GM12878 (cell line): ENCODE results near the gene KRTAP4-7. TPM values are rescaled to one million over a fixed set of nuclear protein-coding genes. Genes with fewer than 3 reads are reported as not detected.

Experiments
- ATAC-seq: fragments of 200-7000 bp; cut with Tn5 transposase; 3 replicates; pipeline ENCODE4 v1.9.1; 2020; ENCODE audit warnings: mild to moderate bottlenecking, moderate library complexity
- BruUV-seq: library from RNA; stranded (reverse); fragments of 400-500 nt; replicated peaks from 2 replicates; lab custom pipeline; 2021; lab: Mats Ljungman, UMichigan
- CTCF ChIA-PET: fragments of 300-600 bp; sonication (Branson Sonifier 250); formaldehyde crosslinking; extraction: SDS; loops from one replicate; lab custom pipeline; 2021; ENCODE audit warnings: inconsistent platforms; lab: Yijun Ruan, JAX
- POLR2A ChIA-PET: fragments of 350-600 bp; formaldehyde crosslinking; extraction: SDS; loops from one replicate; lab custom pipeline; 2021; ENCODE audit warnings: inconsistent platforms; lab: Charles Lee
- RAD21 ChIA-PET: fragments of 300-600 bp; sonication (Branson Sonifier 250); formaldehyde crosslinking; loops from one replicate; lab custom pipeline; 2023; ENCODE audit warnings: antibody characterized with exemption; ENCODE audit not compliant: unreplicated experiment; lab: Charles Lee
- SMC1A ChIA-PET: fragments of 300-600 bp; sonication (Branson Sonifier 250); formaldehyde crosslinking; loops from one replicate; lab custom pipeline; 2023; ENCODE audit not compliant: unreplicated experiment, uncharacterized antibody; lab: Charles Lee
- DNase-seq: peaks from one replicate; pipeline ENCODE4 v3.0.0-alpha.2; 2011; ENCODE audit warnings: low read depth, low spot score
- FAIRE-seq: peaks from 3 replicates; lab custom pipeline; 2011; peaks lifted over from hg19 to GRCh38; lab: Jason Lieb, UNC
- H2AFZ ChIP-seq: 2 replicates; pipeline ENCODE4 v1.6.0; 2011; ENCODE audit warnings: low read depth, low read length, control low read depth; ENCODE audit not compliant: control insufficient read depth
- H3K27ac ChIP-seq: 2 replicates; pipeline ENCODE4 v1.5.1; 2011; ENCODE audit warnings: control low read depth; ENCODE audit not compliant: control insufficient read depth, insufficient read depth
- H3K27me3 ChIP-seq, 2 experiments: replicated peaks in 1 of 2; 2 replicates each; pipeline versions ENCODE4 v1.6.0 to v1.6.1; 2011; ENCODE audit warnings: low read length in 1 of 2; ENCODE audit not compliant: control insufficient read depth in 2 of 2, insufficient read depth in 2 of 2
- H3K36me3 ChIP-seq, 2 experiments: 2 replicates each; pipeline ENCODE4 v1.5.1; 2011; ENCODE audit warnings: low read length in 1 of 2; ENCODE audit not compliant: control insufficient read depth in 2 of 2, insufficient read depth in 2 of 2
- H3K4me1 ChIP-seq: 2 replicates; pipeline ENCODE4 v1.6.1; 2011; ENCODE audit warnings: mild to moderate bottlenecking, low read length, moderate library complexity, mixed read lengths; ENCODE audit not compliant: control insufficient read depth, insufficient read depth
- H3K4me2 ChIP-seq: 2 replicates; pipeline ENCODE4 v1.6.0; 2011; ENCODE audit warnings: control low read depth; ENCODE audit not compliant: control insufficient read depth, insufficient read depth
- H3K4me3 ChIP-seq: fragments of 200-600 bp; sonication (generic); 2 replicates; pipeline ENCODE4 v1.5.1; 2016
- H3K79me2 ChIP-seq: 2 replicates; pipeline ENCODE4 v1.6.0; 2011; ENCODE audit warnings: low read length; ENCODE audit not compliant: control insufficient read depth, insufficient read depth
- H3K9ac ChIP-seq: 2 replicates; pipeline ENCODE4 v1.8.0; 2011; ENCODE audit warnings: low read length, control low read depth, mixed read lengths; ENCODE audit not compliant: control insufficient read depth, insufficient read depth
- H3K9me3 ChIP-seq: replicated peaks from 3 replicates; pipeline ENCODE4 v1.5.1; 2011; ENCODE audit warnings: mild to moderate bottlenecking, low read length; ENCODE audit not compliant: control insufficient read depth, insufficient read depth
- H4K20me1 ChIP-seq: 2 replicates; pipeline ENCODE4 v1.6.0; 2011; ENCODE audit not compliant: control insufficient read depth, insufficient read depth
- FOXM1 ChIP-seq: IDR thresholded peaks from 2 replicates; pipeline ENCODE4 v1.6.1; 2012; ENCODE audit warnings: low read depth, mild to moderate bottlenecking, inconsistent platforms, low read length, moderate library complexity
- HDAC6 ChIP-seq: fragments of 200-600 bp; sonication (generic); IDR thresholded peaks from one replicate; pipeline ENCODE4 v1.8.0; 2017; ENCODE audit warnings: antibody characterized with exemption; ENCODE audit not compliant: unreplicated experiment
- IKZF1 ChIP-seq: fragments of 450-650 bp; conservative IDR thresholded peaks from 2 replicates; pipeline ENCODE4 v1.6.1; 2017; ENCODE audit warnings: antibody characterized with exemption, mild to moderate bottlenecking
- MYB ChIP-seq: fragments of 150-350 bp; IDR thresholded peaks from 2 replicates; pipeline ENCODE4 v1.6.1; 2014; ENCODE audit warnings: mild to moderate bottlenecking, low read depth, low read length, borderline replicate concordance
- NFYB ChIP-seq: IDR thresholded peaks from 2 replicates; pipeline ENCODE4 v1.6.1; 2011; ENCODE audit warnings: low read depth, mild to moderate bottlenecking, low read length, improper control_type of control experiment, moderate library complexity; ENCODE audit not compliant: insufficient read depth
- POLR2AphosphoS5 ChIP-seq: IDR thresholded peaks from 2 replicates; pipeline ENCODE4 v1.6.1; 2011; ENCODE audit warnings: mild to moderate bottlenecking, low read length, inconsistent platforms
- RAD51 ChIP-seq: fragments of 450-650 bp; IDR thresholded peaks from 2 replicates; pipeline ENCODE4 v1.6.1; 2016; ENCODE audit warnings: moderate library complexity, mild to moderate bottlenecking, inconsistent platforms
- REST ChIP-seq: IDR thresholded peaks from 2 replicates; pipeline ENCODE4 v1.6.1; 2012; ENCODE audit warnings: mild to moderate bottlenecking, low read depth, low read length
- SREBF2 ChIP-seq: IDR thresholded peaks from 2 replicates; pipeline ENCODE4 v1.6.1; 2012; ENCODE audit warnings: mild to moderate bottlenecking, low read length
- TCF12 ChIP-seq: IDR thresholded peaks from 2 replicates; pipeline ENCODE4 v1.6.1; 2011; ENCODE audit warnings: low read depth, mild to moderate bottlenecking, low read length
- ZBTB11 ChIP-seq: fragments of 450-650 bp; formaldehyde crosslinking; IDR thresholded peaks from 2 replicates; pipeline ENCODE4 v1.5.0; 2022; ENCODE audit warnings: mild to moderate bottlenecking, missing genetic modification characterization
- ZNF622 ChIP-seq: fragments of 450-650 bp; IDR thresholded peaks from 2 replicates; pipeline ENCODE4 v1.6.1; 2017; ENCODE audit warnings: mild to moderate bottlenecking, inconsistent platforms
- WGBS: methylation state at CpG from one replicate; pipeline ENCODE4 v1.1.6; 2016; ENCODE audit warnings: low lambda C conversion rate; ENCODE audit not compliant: insufficient replicate concordance, insufficient coverage; ENCODE audit errors: missing lambda C conversion rate; 5-methylcytosine and 5-hydroxymethylcytosine counted together
- in situ Hi-C: fragments of 300-500 bp; cut with MboI; formaldehyde crosslinking; loops from 9 replicates; pipeline ENCODE4 v1.14.3; 2018; ENCODE audit warnings: mixed read lengths
- intact Hi-C: fragments of 100-400 bp; cut with micrococcal nuclease; formaldehyde crosslinking; loops from one replicate; pipeline ENCODE4 v1.14.2; 2022; ENCODE audit not compliant: unreplicated experiment
- polyA plus RNA-seq, 11 experiments: library from polyadenylated mRNA; depleted of rRNA in 4 of 11; unstranded in 6 of 11; stranded (reverse) in 5 of 11; fragments of >200 nt; fragmentation: Nextera tagmentation in 4 of 11; fragmentation: Illumina TruSeq in 1 of 11; extraction: Ambion mirVana in 4 of 11; extraction: Trizol in 1 of 11; gene quantifications; 1 replicate in 1 of 11; 2 replicates in 10 of 11; pipeline versions ENCODE4 v1.2.1 to v1.2.3, GENCODE V29; 2011 to 2016; ENCODE audit warnings: inconsistent platforms in 2 of 11, missing spikeins in 2 of 11, low read depth in 1 of 11
- total RNA-seq, 4 experiments: library from RNA; depleted of rRNA in 3 of 4; stranded (reverse); fragments of >200 nt in 3 of 4; fragmentation: Illumina TruSeq in 1 of 4; extraction: Trizol in 1 of 4; gene quantifications; 2 replicates each; pipeline versions ENCODE4 v1.2.1 to v1.2.3, GENCODE V29; 2013 to 2021

Gene KRTAP4-7
- total and polyA plus RNA-seq, 10 of the 15 experiments (the other 5 are each of a cell fraction or from before 2014, with no cell fraction given), result not detected

- no TSS peak for BruUV-seq
- Histone ChIP-seq H3K9ac (no peak overlapping the region), H3K4me2 (no peak overlapping the region), H4K20me1 (no peaks in the 10 kb centered on the region), H3K27ac (no peak overlapping the region), H3K4me3 (no peak overlapping the region), H2AFZ (no peak overlapping the region), H3K4me1 (no peaks in the 10 kb centered on the region), H3K79me2 (no peaks in the 10 kb centered on the region), H3K9me3 (no peaks in the 10 kb centered on the region), H3K27me3 (no peaks in the 10 kb centered on the region), H3K36me3 (no peaks in the 10 kb centered on the region)
- in situ Hi-C loops (no loop called here), intact Hi-C loops (no loop called here)
- ATAC-seq (no peak), DNase-seq (no peak), FAIRE-seq (no peak)
- SMC1A ChIA-PET, result no interaction called here
- WGBS, result 22% methylated on average over 4 of the region's 4 CpGs
- no peak for TF ChIP-seq FOXM1
- no peak for TF ChIP-seq POLR2AphosphoS5
- no peak for TF ChIP-seq MYB
- no peak for TF ChIP-seq ZBTB11 (CRISPR knock-in tag)
- no peak for TF ChIP-seq ZNF622
- TF ChIP-seq IKZF1, result no peak
- no peak for TF ChIP-seq HDAC6
- no peak for TF ChIP-seq NFYB
- TF ChIP-seq TCF12, result no peak
- TF ChIP-seq RAD51, result no peak
- no peak for TF ChIP-seq REST
- TF ChIP-seq SREBF2, result no peak
- CTCF ChIA-PET, result no interaction called here
- POLR2A ChIA-PET, result no interaction called here
- RAD21 ChIA-PET, result no interaction called here
These were observed 34.8 kb downstream of the KRTAP4-7 start for GRCh38 chr17:41118721-41119120.
